ENCODE data around the gene RFX3. TPM values are rescaled to one million over a fixed set of nuclear protein-coding genes. Genes with fewer than 3 reads are reported as not detected.
A peak's percentile ranks its signal among the peaks of the same experiment; 100 is the strongest.

The RFX3 gene
- total RNA-seq, 1 donor from 2014 or later = 11.9 TPM

- no peak overlapping the region for H3K4me3 Mint-ChIP-seq (ENCODE audit: low read depth)
- intact Hi-C loops (cut with micrococcal nuclease) = no loop called here
- H3K4me1 Mint-ChIP-seq (ENCODE audit: low read depth) = no peaks in the 10 kb centered on the region
- H3K9me3 Mint-ChIP-seq = no peaks in the 10 kb centered on the region
- no peak overlapping the region for H3K27ac Mint-ChIP-seq
- peaks cover 18% of the 10 kb centered on the region for H3K27me3 Mint-ChIP-seq (ENCODE audit: low read depth)
- no peak for DNase-seq (ENCODE audit: low spot score)
- no peaks in the 10 kb centered on the region for H3K36me3 Mint-ChIP-seq (ENCODE audit: low read depth)
These were observed 339.1 kb downstream of the RFX3 start for GRCh38 chr9:3186751-3187150.

GRCh38 chr9:3181049-3181953, 344.5 kb downstream of the RFX3 start:
- Mint-ChIP-seq H3K9me3 (no peaks in the 10 kb centered on the region), H3K4me3 (ENCODE audit: low read depth) (peak overlapping the region; percentile 67), H3K27me3 (ENCODE audit: low read depth) (peaks cover 42% of the 10 kb centered on the region), H3K36me3 (ENCODE audit: low read depth) (no peaks in the 10 kb centered on the region), H3K27ac (no peak overlapping the region), H3K4me1 (ENCODE audit: low read depth) (peaks cover 4% of the 10 kb centered on the region)
- intact Hi-C loops (cut with micrococcal nuclease) = loop anchor here (1.0 kb wide), 1 partner anchor 324 kb away; no protein-coding TSS in a partner anchor
- DNase-seq (ENCODE audit: low spot score) = peak; percentile 50

- no peaks in the 10 kb centered on the region for H3K9me3 Mint-ChIP-seq
- peak overlapping the region; percentile 67 for H3K4me3 Mint-ChIP-seq (ENCODE audit: low read depth)
- no peak overlapping the region for H3K27ac Mint-ChIP-seq
- intact Hi-C loops (cut with micrococcal nuclease) = loop anchor here (1.0 kb wide), 1 partner anchor 323 kb away; no protein-coding TSS in a partner anchor
- H3K36me3 Mint-ChIP-seq (ENCODE audit: low read depth) = no peaks in the 10 kb centered on the region
- H3K4me1 Mint-ChIP-seq (ENCODE audit: low read depth) = peaks cover 4% of the 10 kb centered on the region
- H3K27me3 Mint-ChIP-seq (ENCODE audit: low read depth) = peaks cover 43% of the 10 kb centered on the region
- no peak for DNase-seq (ENCODE audit: low spot score)
These were observed 345.1 kb downstream of the RFX3 start for GRCh38 chr9:3180696-3181048.

GRCh38 chr9:3179711-3180110, 346.1 kb downstream of the RFX3 start:
- peaks cover 47% of the 10 kb centered on the region for H3K27me3 Mint-ChIP-seq (ENCODE audit: low read depth)
- H3K4me1 Mint-ChIP-seq (ENCODE audit: low read depth) = peaks cover 4% of the 10 kb centered on the region
- H3K4me3 Mint-ChIP-seq (ENCODE audit: low read depth) = no peak overlapping the region
- no peaks in the 10 kb centered on the region for H3K36me3 Mint-ChIP-seq (ENCODE audit: low read depth)
- no peaks in the 10 kb centered on the region for H3K9me3 Mint-ChIP-seq
- no peak overlapping the region for H3K27ac Mint-ChIP-seq
- no peak for DNase-seq (ENCODE audit: low spot score)
- intact Hi-C loops (cut with micrococcal nuclease) = no loop called here

GRCh38 chr9:3177936-3178335, 347.9 kb downstream of the RFX3 start:
- Mint-ChIP-seq H3K27me3 (ENCODE audit: low read depth) (peaks cover 50% of the 10 kb centered on the region), H3K36me3 (ENCODE audit: low read depth) (no peaks in the 10 kb centered on the region), H3K27ac (no peak overlapping the region), H3K4me1 (ENCODE audit: low read depth) (peaks cover 4% of the 10 kb centered on the region), H3K9me3 (no peaks in the 10 kb centered on the region), H3K4me3 (ENCODE audit: low read depth) (no peak overlapping the region)
- DNase-seq (ENCODE audit: low spot score) = no peak
- intact Hi-C loops (cut with micrococcal nuclease) = no loop called here

- Mint-ChIP-seq H3K4me3 (ENCODE audit: low read depth) (no peak overlapping the region), H3K9me3 (no peaks in the 10 kb centered on the region), H3K27me3 (ENCODE audit: low read depth) (peaks cover 46% of the 10 kb centered on the region)
These were observed 348.5 kb downstream of the RFX3 start for GRCh38 chr9:3177146-3177761.

GRCh38 chr9:3173374-3173773, 352.4 kb downstream of the RFX3 start:
- no peak for DNase-seq (ENCODE audit: low spot score)
- no peak overlapping the region for H3K27ac Mint-ChIP-seq
- H3K9me3 Mint-ChIP-seq = no peaks in the 10 kb centered on the region
- no peak overlapping the region for H3K4me3 Mint-ChIP-seq (ENCODE audit: low read depth)
- intact Hi-C loops (cut with micrococcal nuclease) = no loop called here
- peaks cover 38% of the 10 kb centered on the region for H3K27me3 Mint-ChIP-seq (ENCODE audit: low read depth)
- no peaks in the 10 kb centered on the region for H3K36me3 Mint-ChIP-seq (ENCODE audit: low read depth)
- H3K4me1 Mint-ChIP-seq (ENCODE audit: low read depth) = no peaks in the 10 kb centered on the region

More at GRCh38 chr9:3177146-3177761, 348.5 kb downstream of the RFX3 start:
- Mint-ChIP-seq H3K36me3 (ENCODE audit: low read depth) (no peaks in the 10 kb centered on the region), H3K27ac (no peak overlapping the region), H3K4me1 (ENCODE audit: low read depth) (peaks cover 4% of the 10 kb centered on the region)
- intact Hi-C loops (cut with micrococcal nuclease) = no loop called here
- DNase-seq (ENCODE audit: low spot score) = no peak

GRCh38 chr9:3170819-3171218, 355.0 kb downstream of the RFX3 start:
- intact Hi-C loops (cut with micrococcal nuclease) = no loop called here
- DNase-seq (ENCODE audit: low spot score) = no peak
- Mint-ChIP-seq H3K4me1 (ENCODE audit: low read depth) (no peaks in the 10 kb centered on the region), H3K36me3 (ENCODE audit: low read depth) (no peaks in the 10 kb centered on the region), H3K27me3 (ENCODE audit: low read depth) (peaks cover 40% of the 10 kb centered on the region), H3K9me3 (no peaks in the 10 kb centered on the region), H3K4me3 (ENCODE audit: low read depth) (no peak overlapping the region), H3K27ac (no peak overlapping the region)

Data from activated T-helper 2 cell treated with anti-CD3 and anti-CD28 coated beads, Interferon-gamma antibody, Interleukin-2, Interleukin-4, amounts not matched to agents 10 μg/mL and 5 μg/mL and 100 μg/mL, durations not matched to agents 14 hours and 24 hours and 36 hours (primary cell).